Activated naive CD4-positive, alpha-beta T cell treated with anti-CD3 and anti-CD28 coated beads for 36 hours (primary cell): ENCODE measurements around the gene STIL. TPM values are rescaled to one million over a fixed set of nuclear protein-coding genes. Genes with fewer than 3 reads are reported as not detected.
"Not testable (repeated sequence)": the region's sequence is repeated elsewhere in the genome, so short reads cannot be mapped to it uniquely, and the experiment has no call there.

Experiments used
- CTCF ChIA-PET: fragments of 350-600 bp; sonication (Branson Sonifier 250); formaldehyde crosslinking; loops from one replicate; lab custom pipeline; 2021; ENCODE audit warnings: antibody characterized with exemption; lab: Charles Lee
- DNase-seq: peaks from one replicate; pipeline ENCODE4 v3.0.0-alpha.2; 2020
- H3K27ac Mint-ChIP-seq: one replicate; pipeline ENCODE4 v1.8.0; 2021; ENCODE audit warnings: mild to moderate bottlenecking, mixed read lengths
- H3K27me3 Mint-ChIP-seq: one replicate; pipeline ENCODE4 v1.8.0; 2021; ENCODE audit warnings: low read depth, mixed read lengths
- H3K36me3 Mint-ChIP-seq: one replicate; pipeline ENCODE4 v1.8.0; 2021; ENCODE audit warnings: low read depth, mixed read lengths
- H3K4me1 Mint-ChIP-seq: one replicate; pipeline ENCODE4 v1.8.0; 2021; ENCODE audit warnings: low read depth, mixed read lengths
- H3K4me3 Mint-ChIP-seq: one replicate; pipeline ENCODE4 v1.8.0; 2021; ENCODE audit warnings: mild to moderate bottlenecking, moderate library complexity, mixed read lengths
- H3K9me3 Mint-ChIP-seq: one replicate; pipeline ENCODE4 v1.8.0; 2021; ENCODE audit warnings: mixed read lengths
- intact Hi-C: fragments of 100-400 bp; cut with micrococcal nuclease; formaldehyde crosslinking; loops from one replicate; pipeline ENCODE4 v1.15.1; 2023
- total RNA-seq, 2 experiments: library from RNA; stranded (reverse); gene quantifications; one replicate each; pipeline ENCODE4 v1.2.3, GENCODE V29; 2021

The STIL gene
- total RNA-seq = 10 to 100 TPM; 41.4 to 43.5 TPM

- intact Hi-C loops = loop anchor here (1.0 to 5.0 kb wide), 7 partner anchors 20 to 1158 kb away; partner anchors contain the start of genes FOXD2, NSUN4, PDZK1IP1 and SPATA6
- CTCF ChIA-PET = interaction anchor here (0.6 to 2.0 kb wide), 7 partner anchors 9 to 135 kb away, joined by 3 to 12 read pairs (median 4); partner anchors contain the start of genes CMPK1 and FOXD2
- H3K9me3 Mint-ChIP-seq = no peaks in the 10 kb centered on the region
Observed at GRCh38 chr1:47313915-47314664, at the start of gene STIL. Gene STIL (minus strand): TSS chr1:47314147. CDS start chr1:47310319, 3,828 bp downstream.

GRCh38 chr1:47362828-47363227, 48.9 kb upstream of the STIL start:
- Mint-ChIP-seq H3K4me3 (no peak overlapping the region), H3K4me1 (peaks cover 11% of the 10 kb centered on the region)

More at GRCh38 chr1:47313915-47314664, at the start of gene STIL:
- peaks cover 15% of the 10 kb centered on the region for H3K36me3 Mint-ChIP-seq
- peak within 1 kb of the TSS; percentile 95 for H3K27ac Mint-ChIP-seq
- H3K4me1 Mint-ChIP-seq = peaks cover 10% of the 10 kb centered on the region
- DNase-seq = peak; percentile 99
- no peaks in the 10 kb centered on the region for H3K27me3 Mint-ChIP-seq
- H3K4me3 Mint-ChIP-seq = peak within 1 kb of the TSS; percentile 96

GRCh38 chr1:47361380-47361779, 47.4 kb upstream of the STIL start:
- Mint-ChIP-seq H3K27me3 (no peaks in the 10 kb centered on the region), H3K4me3 (no peak overlapping the region), H3K4me1 (peaks cover 11% of the 10 kb centered on the region), H3K36me3 (peaks cover 9% of the 10 kb centered on the region), H3K9me3 (no peaks in the 10 kb centered on the region), H3K27ac (no peak overlapping the region)
- CTCF ChIA-PET = no interaction called here
- intact Hi-C loops = no loop called here
- no peak for DNase-seq

More at GRCh38 chr1:47362828-47363227, 48.9 kb upstream of the STIL start:
- CTCF ChIA-PET = interaction anchor here (0.9 kb wide), 1 partner anchor 9 kb away, joined by 4 read pairs; no protein-coding TSS in a partner anchor
- no peaks in the 10 kb centered on the region for H3K9me3 Mint-ChIP-seq
- no peaks in the 10 kb centered on the region for H3K27me3 Mint-ChIP-seq
- intact Hi-C loops = no loop called here
- DNase-seq = no peak
- H3K36me3 Mint-ChIP-seq = peaks cover 6% of the 10 kb centered on the region
- no peak overlapping the region for H3K27ac Mint-ChIP-seq

GRCh38 chr1:47351305-47351704, 37.4 kb upstream of the STIL start:
- Mint-ChIP-seq H3K27me3 (no peaks in the 10 kb centered on the region), H3K4me3 (no peak overlapping the region), H3K4me1 (peaks cover 20% of the 10 kb centered on the region), H3K36me3 (peaks cover 11% of the 10 kb centered on the region), H3K27ac (peak overlapping the region; percentile 77), H3K9me3 (no peaks in the 10 kb centered on the region)
- intact Hi-C loops = loop anchor here (1.0 kb wide), 3 partner anchors 17 to 62 kb away; no protein-coding TSS in a partner anchor
- CTCF ChIA-PET = interaction anchor here (1.1 kb wide), 1 partner anchor 173 kb away, joined by 3 read pairs; no protein-coding TSS in a partner anchor
- DNase-seq = no peak

GRCh38 chr1:47348246-47348645, 34.3 kb upstream of the STIL start:
- Mint-ChIP-seq H3K36me3 (peaks cover 13% of the 10 kb centered on the region), H3K4me1 (peaks cover 17% of the 10 kb centered on the region), H3K9me3 (no peaks in the 10 kb centered on the region), H3K27ac (no peak overlapping the region), H3K27me3 (no peaks in the 10 kb centered on the region), H3K4me3 (no peak overlapping the region)
- no peak for DNase-seq
- CTCF ChIA-PET = interaction anchor here (1.2 kb wide), 1 partner anchor 40 kb away, joined by 4 read pairs; no protein-coding TSS in a partner anchor
- intact Hi-C loops = no loop called here

GRCh38 chr1:47347735-47348134, 33.8 kb upstream of the STIL start:
- Mint-ChIP-seq H3K27me3 (no peaks in the 10 kb centered on the region), H3K4me3 (no peak overlapping the region), H3K36me3 (peaks cover 13% of the 10 kb centered on the region), H3K4me1 (peaks cover 17% of the 10 kb centered on the region), H3K27ac (no peak overlapping the region), H3K9me3 (no peaks in the 10 kb centered on the region)
- intact Hi-C loops = no loop called here
- CTCF ChIA-PET = no interaction called here
- DNase-seq = no peak

GRCh38 chr1:47346979-47347378, 33.0 kb upstream of the STIL start:
- H3K36me3 Mint-ChIP-seq = peaks cover 13% of the 10 kb centered on the region
- H3K4me3 Mint-ChIP-seq, H3K9me3 Mint-ChIP-seq, intact Hi-C loops, H3K27ac Mint-ChIP-seq, DNase-seq, CTCF ChIA-PET, H3K27me3 Mint-ChIP-seq: not testable (repeated sequence)
- H3K4me1 Mint-ChIP-seq = peaks cover 13% of the 10 kb centered on the region

- no peak for DNase-seq
- CTCF ChIA-PET = interaction anchor here (0.6 kb wide), 2 partner anchors 19 to 26 kb away, joined by 3 to 4 read pairs; no protein-coding TSS in a partner anchor
- H3K36me3 Mint-ChIP-seq = peaks cover 14% of the 10 kb centered on the region
Observed at GRCh38 chr1:47340227-47340626, 26.3 kb upstream of the STIL start.

GRCh38 chr1:47338249-47339077, 24.5 kb upstream of the STIL start:
- Mint-ChIP-seq H3K4me3 (no peak overlapping the region), H3K27ac (no peak overlapping the region), H3K4me1 (peaks cover 16% of the 10 kb centered on the region), H3K9me3 (no peaks in the 10 kb centered on the region), H3K27me3 (no peaks in the 10 kb centered on the region), H3K36me3 (peaks cover 14% of the 10 kb centered on the region)
- no peak for DNase-seq
- intact Hi-C loops = no loop called here
- CTCF ChIA-PET = interaction anchor here (0.6 to 1.1 kb wide), 5 partner anchors 24 to 664 kb away, joined by 3 to 5 read pairs (median 3); no protein-coding TSS in a partner anchor

More at GRCh38 chr1:47340227-47340626, 26.3 kb upstream of the STIL start:
- peaks cover 10% of the 10 kb centered on the region for H3K4me1 Mint-ChIP-seq
- H3K27ac Mint-ChIP-seq = no peak overlapping the region
- H3K4me3 Mint-ChIP-seq = no peak overlapping the region
- no peaks in the 10 kb centered on the region for H3K9me3 Mint-ChIP-seq
- H3K27me3 Mint-ChIP-seq = no peaks in the 10 kb centered on the region
- intact Hi-C loops = no loop called here

GRCh38 chr1:47337350-47337749, 23.4 kb upstream of the STIL start:
- intact Hi-C loops = no loop called here
- H3K36me3 Mint-ChIP-seq = peaks cover 13% of the 10 kb centered on the region
- no peak for DNase-seq
- CTCF ChIA-PET = no interaction called here
- H3K27me3 Mint-ChIP-seq = no peaks in the 10 kb centered on the region
- H3K27ac Mint-ChIP-seq = no peak overlapping the region
- no peak overlapping the region for H3K4me3 Mint-ChIP-seq
- H3K4me1 Mint-ChIP-seq = peaks cover 16% of the 10 kb centered on the region
- H3K9me3 Mint-ChIP-seq = no peaks in the 10 kb centered on the region

- intact Hi-C loops = loop anchor here (1.0 to 2.0 kb wide), 5 partner anchors 16 to 156 kb away; no protein-coding TSS in a partner anchor
Observed at GRCh38 chr1:47334765-47335435, 21.0 kb upstream of the STIL start.

More at GRCh38 chr1:47334765-47335435, 21.0 kb upstream of the STIL start:
- Mint-ChIP-seq H3K9me3 (no peaks in the 10 kb centered on the region), H3K36me3 (peaks cover 8% of the 10 kb centered on the region), H3K4me3 (peak overlapping the region; percentile 88), H3K27me3 (no peaks in the 10 kb centered on the region), H3K4me1 (peaks cover 20% of the 10 kb centered on the region), H3K27ac (peak overlapping the region; percentile 93)
- CTCF ChIA-PET = interaction anchor here (0.7 to 3.3 kb wide), 2 partner anchors 21 to 102 kb away, joined by 3 to 12 read pairs; partner anchors contain the start of gene STIL
- DNase-seq = no peak
